T-cell (primary cell): ENCODE data around the gene CLDN14. TPM values are rescaled to one million over a fixed set of nuclear protein-coding genes. Genes with fewer than 3 reads are reported as not detected.

Experiments used
- ATAC-seq, 4 experiments: fragments of 200-7000 bp in 3 of 4; fragments of 150-1000 bp in 1 of 4; cut with Tn5 transposase; replicated peaks in 1 of 4; 1 replicate in 3 of 4; 2 replicates in 1 of 4; pipeline ENCODE4 v1.10.0; 2021; ENCODE audit warnings: moderate library complexity in 3 of 4, mild to moderate bottlenecking in 2 of 4, moderate number of reproducible peaks in 1 of 4
- CTCF ChIA-PET, 2 donors: fragments of 300-600 bp; sonication (Branson Sonifier 250); formaldehyde crosslinking; loops; one replicate each; lab custom pipeline; 2022; ENCODE audit warnings: antibody characterized with exemption in 2 of 2; lab: Charles Lee
- POLR2A ChIA-PET, 2 donors: fragments of 300-600 bp; sonication (Branson Sonifier 250); formaldehyde crosslinking; loops; one replicate each; lab custom pipeline; 2022; ENCODE audit warnings: antibody characterized with exemption in 2 of 2; lab: Charles Lee
- DNase-seq, 35 experiments: peaks; one replicate each; pipeline versions ENCODE4 v3.0.0 to v3.0.0-alpha.2; 2013 to 2023
- H3K27ac ChIP-seq: one replicate; pipeline ENCODE4 v1.5.1; 2013; ENCODE audit warnings: low read length
- H3K27me3 ChIP-seq, 2 experiments: replicated peaks in 1 of 2; 1 replicate in 1 of 2; 2 replicates in 1 of 2; pipeline versions ENCODE4 v1.6.1 to v1.7.0; 2013; ENCODE audit warnings: low read length in 1 of 2, mixed read lengths in 1 of 2; ENCODE audit not compliant: control insufficient read depth in 2 of 2, insufficient read depth in 2 of 2; ENCODE audit errors: extremely low read depth in 1 of 2
- H3K36me3 ChIP-seq, 2 donors: 1 replicate in 1 of 2; 2 replicates in 1 of 2; pipeline versions ENCODE4 v1.6.1 to v1.7.0; 2013; ENCODE audit warnings: low read length in 1 of 2; ENCODE audit not compliant: control insufficient read depth in 2 of 2, insufficient read depth in 1 of 2; ENCODE audit errors: extremely low read depth in 1 of 2
- H3K4me1 ChIP-seq, 2 experiments: 1 replicate in 1 of 2; 2 replicates in 1 of 2; pipeline versions ENCODE4 v1.6.1 to v1.7.0; 2013; ENCODE audit warnings: low read length in 2 of 2, mixed read lengths in 1 of 2; ENCODE audit not compliant: insufficient read depth in 2 of 2, control insufficient read depth in 1 of 2; ENCODE audit errors: extremely low read depth in 1 of 2
- H3K4me3 ChIP-seq, 2 donors: 1 replicate in 1 of 2; 2 replicates in 1 of 2; pipeline versions ENCODE4 v1.5.1 to v1.7.0; 2013; ENCODE audit warnings: mild to moderate bottlenecking in 2 of 2, low read length in 1 of 2, moderate library complexity in 1 of 2; ENCODE audit not compliant: control insufficient read depth in 1 of 2; ENCODE audit errors: extremely low read depth in 1 of 2
- H3K9me3 ChIP-seq: 2 replicates; pipeline ENCODE4 v1.7.0; 2013
- H3K27ac Mint-ChIP-seq, 2 donors: one replicate each; pipeline ENCODE4 v1.8.0; 2020 to 2021; ENCODE audit warnings: mild to moderate bottlenecking in 2 of 2, mixed read lengths in 2 of 2
- H3K27me3 Mint-ChIP-seq, 2 donors: one replicate each; pipeline ENCODE4 v1.8.0; 2021 to 2022; ENCODE audit warnings: mixed read lengths in 2 of 2
- H3K36me3 Mint-ChIP-seq: one replicate; pipeline ENCODE4 v1.8.0; 2021; ENCODE audit warnings: mixed read lengths
- H3K4me1 Mint-ChIP-seq, 3 donors: one replicate each; pipeline ENCODE4 v1.8.0; 2020 to 2022; ENCODE audit warnings: mixed read lengths in 3 of 3, mild to moderate bottlenecking in 1 of 3
- H3K4me3 Mint-ChIP-seq, 3 donors: one replicate each; pipeline ENCODE4 v1.8.0; 2020 to 2022; ENCODE audit warnings: mild to moderate bottlenecking in 3 of 3, mixed read lengths in 3 of 3, moderate library complexity in 3 of 3
- H3K9me3 Mint-ChIP-seq, 3 donors: one replicate each; pipeline ENCODE4 v1.8.0; 2020 to 2022; ENCODE audit warnings: mixed read lengths in 3 of 3
- WGBS: methylation state at CpG from one replicate; pipeline ENCODE4 v1.1.5; 2013; ENCODE audit warnings: missing lambda C conversion rate; ENCODE audit not compliant: insufficient coverage; 5-methylcytosine and 5-hydroxymethylcytosine counted together
- total RNA-seq, 35 experiments: library from RNA in 6 of 35; stranded (reverse) in 6 of 35; fragments of 120-200 nt in 1 of 35; gene quantifications; one replicate each; pipeline versions ENCODE4 v1.2.1 to v1.2.4 and lab custom pipeline; 2013 to 2026

CLDN14 gene
- total RNA-seq, 5 donors from 2014 or later (not counting 1 experiment from before 2014, with no cell fraction given) = not detected

DNA sequence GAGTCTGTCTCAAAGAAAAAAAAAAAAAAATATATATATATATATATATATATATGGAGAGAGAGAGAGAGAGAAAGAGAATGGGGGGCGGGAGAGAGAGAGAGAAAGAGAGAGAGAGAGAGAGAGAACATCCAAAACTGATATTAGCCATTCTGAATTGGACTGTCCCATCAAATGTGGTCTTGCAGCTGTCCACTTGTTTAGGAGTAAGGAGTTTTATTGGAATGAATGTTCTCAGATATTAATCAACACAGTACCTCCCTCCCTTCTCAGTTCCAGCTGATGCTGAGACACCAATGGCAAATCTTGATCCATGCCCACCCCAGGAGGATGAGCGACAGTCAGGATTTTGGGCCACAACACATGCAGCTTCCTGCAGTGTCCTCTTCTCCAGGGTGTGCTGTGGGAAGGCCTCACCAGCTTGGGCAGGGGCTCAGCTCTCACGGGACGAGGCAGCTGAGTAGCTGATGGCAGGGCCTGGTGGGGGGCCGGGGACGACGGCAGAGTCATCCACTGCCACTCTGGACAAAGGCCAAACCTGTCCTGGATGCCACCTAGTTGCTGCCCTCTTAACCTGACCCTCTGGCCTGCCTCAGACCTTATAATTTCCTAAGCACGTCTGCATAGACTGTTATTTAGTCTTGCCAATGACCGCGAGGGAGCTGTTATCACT, 9.3 kb upstream of the CLDN14 start:
- Histone ChIP-seq H3K4me3 (no peak overlapping the region), H3K27ac (no peak overlapping the region), H3K4me1 (no peaks in the 10 kb centered on the region), H3K9me3 (no peaks in the 10 kb centered on the region), H3K36me3 (no peaks in the 10 kb centered on the region), H3K27me3 (peaks cover 0 to 31% of the 10 kb centered on the region in 2 experiments)
- H3K4me1 Mint-ChIP-seq = no peaks in the 10 kb centered on the region
- no peak for ATAC-seq
- CTCF ChIA-PET = no interaction called here
- POLR2A ChIA-PET = interaction anchor here in 1 of 2 donors (0.7 kb wide), 1 partner anchor 770 kb away, joined by 5 read pairs; no protein-coding TSS in a partner anchor
- no peak overlapping the region for H3K27ac Mint-ChIP-seq
- no peak overlapping the region for H3K4me3 Mint-ChIP-seq
- WGBS = 62% methylated on average over 5 of the region's 10 CpGs
- no peak for DNase-seq
- no peaks in the 10 kb centered on the region for H3K36me3 Mint-ChIP-seq
- no peaks in the 10 kb centered on the region for H3K9me3 Mint-ChIP-seq
- H3K27me3 Mint-ChIP-seq = peaks cover 4 to 20% of the 10 kb centered on the region in 2 donors

DNA sequence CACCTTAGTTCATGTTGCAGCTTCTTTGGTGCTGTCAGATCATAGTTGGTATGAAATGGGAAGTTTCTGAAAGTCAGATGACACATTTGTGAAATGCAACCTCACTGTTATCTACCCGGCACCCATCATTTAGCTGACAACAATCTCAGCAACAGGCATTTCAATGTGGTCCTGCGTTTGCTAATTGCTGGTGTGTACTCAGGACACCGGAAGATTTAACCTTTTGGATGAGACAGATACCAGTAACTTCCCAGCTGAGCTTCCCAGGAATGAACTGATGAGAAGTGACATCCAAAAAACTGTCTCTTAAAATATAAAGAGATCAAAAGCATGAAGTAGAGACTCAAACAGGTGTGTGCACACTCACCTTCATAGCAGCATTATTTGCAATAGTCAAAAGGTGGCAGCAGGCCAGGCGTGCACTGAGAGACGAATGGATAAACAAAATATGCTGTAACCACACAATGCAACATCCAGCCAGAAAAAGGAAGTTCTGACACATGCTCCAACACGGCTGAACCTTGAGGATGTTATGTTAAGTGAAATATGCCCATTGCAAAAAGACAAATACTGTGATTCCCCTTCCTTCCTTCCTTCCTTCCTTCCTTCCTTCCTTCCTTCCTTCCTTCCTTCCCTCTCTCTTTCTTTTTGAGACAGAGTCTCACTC, 7.9 kb upstream of the CLDN14 start:
- H3K27me3 ChIP-seq = peaks cover 0 to 25% of the 10 kb centered on the region in 2 experiments
- DNase-seq = no peak
- no peak overlapping the region for H3K4me3 ChIP-seq
- Mint-ChIP-seq H3K27ac (no peak overlapping the region), H3K4me3 (no peak overlapping the region), H3K27me3 (peaks cover 4 to 20% of the 10 kb centered on the region in 2 donors), H3K4me1 (no peaks in the 10 kb centered on the region), H3K36me3 (no peaks in the 10 kb centered on the region), H3K9me3 (no peaks in the 10 kb centered on the region)
- H3K4me1 ChIP-seq = no peaks in the 10 kb centered on the region
- WGBS = 31% methylated on average over 3 of the region's 6 CpGs
- no peaks in the 10 kb centered on the region for H3K9me3 ChIP-seq
- CTCF ChIA-PET = no interaction called here
- no peak for ATAC-seq
- H3K36me3 ChIP-seq = no peaks in the 10 kb centered on the region
- POLR2A ChIA-PET = interaction anchor here in 1 of 2 donors (0.5 kb wide), 1 partner anchor 461 kb away, joined by 4 read pairs; no protein-coding TSS in a partner anchor
- no peak overlapping the region for H3K27ac ChIP-seq

DNA sequence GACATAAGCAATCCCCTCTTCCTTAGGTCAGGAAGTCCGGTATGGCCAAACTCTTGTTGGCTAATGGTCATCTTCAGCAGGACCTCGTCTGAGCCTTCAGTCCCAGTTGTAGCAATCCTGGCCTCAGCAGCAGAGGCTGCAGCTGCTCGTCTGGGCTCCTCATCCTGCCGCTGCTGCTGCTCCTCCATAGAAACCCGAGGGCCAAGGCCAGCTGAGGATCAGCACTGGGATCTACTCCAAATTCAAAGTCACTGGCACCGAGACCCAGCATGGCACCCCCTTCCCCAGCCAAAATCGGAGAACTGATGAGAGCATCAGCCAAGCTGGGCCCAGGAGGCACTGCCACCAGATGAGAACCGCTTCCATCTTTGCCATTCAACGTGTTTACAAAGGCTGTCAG, 6.3 kb upstream of the CLDN14 start:
- Histone ChIP-seq H3K9me3 (no peaks in the 10 kb centered on the region), H3K27me3 (peaks cover 0 to 25% of the 10 kb centered on the region in 2 experiments), H3K36me3 (no peaks in the 10 kb centered on the region), H3K4me1 (no peaks in the 10 kb centered on the region), H3K27ac (no peak overlapping the region), H3K4me3 (no peak overlapping the region)
- DNase-seq (no peak), ATAC-seq (no peak)
- Mint-ChIP-seq H3K4me1 (no peaks in the 10 kb centered on the region), H3K36me3 (no peaks in the 10 kb centered on the region), H3K27me3 (peaks cover 0 to 13% of the 10 kb centered on the region in 2 donors), H3K9me3 (no peaks in the 10 kb centered on the region), H3K4me3 (no peak overlapping the region), H3K27ac (no peak overlapping the region)
- POLR2A ChIA-PET = no interaction called here
- whole genome bisulfite sequencing = 65% methylated on average over 6 of the region's 9 CpGs
- CTCF ChIA-PET = no interaction called here

GRCh38 chr21:36485476-36485875, 5.6 kb upstream of the CLDN14 start:
- DNase-seq = no peak

DNA sequence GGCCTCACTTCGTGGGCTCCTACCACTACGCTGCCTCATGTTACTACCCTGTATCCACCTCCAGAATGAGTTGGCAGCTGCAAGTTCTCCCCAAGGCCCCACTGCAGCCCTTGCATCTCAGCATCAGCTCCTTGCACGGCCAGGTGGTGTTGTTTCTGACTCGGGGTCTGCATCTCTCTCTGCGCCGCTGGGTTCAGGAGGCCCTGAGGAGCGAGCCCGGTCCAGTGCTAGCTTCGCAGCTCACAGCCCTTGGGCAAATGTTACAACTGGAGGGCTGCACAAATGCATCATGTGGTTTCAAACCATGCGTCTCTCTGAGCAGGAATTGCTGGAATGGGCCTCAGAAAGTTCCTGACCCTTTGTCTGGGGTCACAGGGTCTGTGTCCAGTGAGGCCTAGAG, 3.2 kb upstream of the CLDN14 start:
- H3K27me3 ChIP-seq = peaks cover 0 to 17% of the 10 kb centered on the region in 2 experiments
- no peaks in the 10 kb centered on the region for H3K9me3 ChIP-seq
- Mint-ChIP-seq H3K4me3 (no peak overlapping the region), H3K27ac (no peak overlapping the region), H3K36me3 (no peaks in the 10 kb centered on the region), H3K9me3 (no peaks in the 10 kb centered on the region), H3K27me3 (peaks cover 0 to 9% of the 10 kb centered on the region in 2 donors), H3K4me1 (no peaks in the 10 kb centered on the region)
- POLR2A ChIA-PET = no interaction called here
- H3K4me1 ChIP-seq = no peaks in the 10 kb centered on the region
- no peak overlapping the region for H3K27ac ChIP-seq
- ATAC-seq = no peak
- 81% methylated on average over 8 of the region's 10 CpGs for WGBS
- no peaks in the 10 kb centered on the region for H3K36me3 ChIP-seq
- H3K4me3 ChIP-seq = no peak overlapping the region
- CTCF ChIA-PET = no interaction called here
- DNase-seq = no peak

More at GRCh38 chr21:36485476-36485875, 5.6 kb upstream of the CLDN14 start:
- H3K4me3 ChIP-seq = no peak overlapping the region
- no peaks in the 10 kb centered on the region for H3K9me3 ChIP-seq
- H3K36me3 Mint-ChIP-seq = no peaks in the 10 kb centered on the region
- H3K27me3 Mint-ChIP-seq = peaks cover 0 to 11% of the 10 kb centered on the region in 2 donors
- no peaks in the 10 kb centered on the region for H3K4me1 Mint-ChIP-seq
- ATAC-seq = no peak
- POLR2A ChIA-PET = no interaction called here
- no peak overlapping the region for H3K27ac Mint-ChIP-seq
- no peak overlapping the region for H3K4me3 Mint-ChIP-seq
- 92% methylated on average over 5 of the region's 7 CpGs for WGBS
- no peaks in the 10 kb centered on the region for H3K4me1 ChIP-seq
- peaks cover 0 to 25% of the 10 kb centered on the region in 2 experiments for H3K27me3 ChIP-seq
- H3K9me3 Mint-ChIP-seq = no peaks in the 10 kb centered on the region
- no peak overlapping the region for H3K27ac ChIP-seq
- H3K36me3 ChIP-seq = no peaks in the 10 kb centered on the region
- CTCF ChIA-PET = no interaction called here

DNA sequence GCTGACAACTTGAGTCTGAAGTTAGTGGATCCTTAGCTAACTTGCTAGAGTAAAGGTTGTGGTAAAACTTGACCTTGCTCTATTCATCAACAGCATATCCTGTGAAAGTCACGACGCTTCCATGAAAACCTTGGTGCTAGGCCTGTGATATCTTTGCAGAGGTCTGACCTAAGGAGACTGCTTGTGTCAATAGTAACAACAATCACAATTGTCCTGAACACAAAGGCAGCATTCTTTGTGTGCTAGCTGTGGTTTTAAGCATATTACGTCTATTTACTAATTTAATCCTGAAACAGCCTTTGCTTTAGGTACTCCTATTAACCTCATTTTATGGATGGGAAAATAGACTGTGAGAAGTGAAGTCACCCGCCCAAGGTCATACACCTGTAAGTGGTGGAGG, 2.8 kb upstream of the CLDN14 start:
- Histone ChIP-seq H3K27me3 (peaks cover 0 to 17% of the 10 kb centered on the region in 2 experiments), H3K36me3 (no peaks in the 10 kb centered on the region), H3K4me1 (no peaks in the 10 kb centered on the region), H3K27ac (no peak overlapping the region), H3K4me3 (no peak overlapping the region), H3K9me3 (no peaks in the 10 kb centered on the region)
- DNase-seq (no peak), ATAC-seq (no peak)
- Mint-ChIP-seq H3K27me3 (peaks cover 0 to 9% of the 10 kb centered on the region in 2 donors), H3K36me3 (no peaks in the 10 kb centered on the region), H3K9me3 (no peaks in the 10 kb centered on the region), H3K27ac (no peak overlapping the region), H3K4me3 (no peak overlapping the region), H3K4me1 (no peaks in the 10 kb centered on the region)
- CTCF ChIA-PET = no interaction called here
- no CpG with 5 or more reads among the region's 4 CpGs for WGBS
- POLR2A ChIA-PET = no interaction called here
